OCI-LY1 (cell line): ENCODE data around the gene PTPRT.

Experiments used
- H2AFZ ChIP-seq: fragments of 200-600 bp; sonication (generic), shearing (Covaris generic); 2 replicates; pipeline ENCODE4 v1.6.0; 2014; ENCODE audit warnings: antibody characterized with exemption, mild to moderate bottlenecking, low read length
- H3F3A ChIP-seq: fragments of 200-600 bp; sonication (generic), shearing (Covaris generic); 2 replicates; pipeline ENCODE4 v1.6.0; 2014; ENCODE audit warnings: mild to moderate bottlenecking, antibody characterized with exemption, low read length, moderate library complexity; ENCODE audit not compliant: insufficient read depth
- H3K27ac ChIP-seq: fragments of 200-600 bp; sonication (generic); 2 replicates; pipeline ENCODE4 v1.5.1; 2014; ENCODE audit warnings: low read length, mixed run types, mild to moderate bottlenecking, low read depth; ENCODE audit not compliant: poor library complexity, severe bottlenecking
- H3K27me3 ChIP-seq: fragments of 200-600 bp; sonication (generic); 2 replicates; pipeline ENCODE4 v1.6.0; 2014; ENCODE audit warnings: antibody characterized with exemption, mild to moderate bottlenecking, low read length, moderate library complexity; ENCODE audit not compliant: insufficient read depth
- H3K36me3 ChIP-seq: fragments of 200-600 bp; sonication (generic); 2 replicates; pipeline ENCODE4 v1.6.1; 2014; ENCODE audit warnings: mild to moderate bottlenecking, antibody characterized with exemption, low read length, moderate library complexity, mixed read lengths; ENCODE audit not compliant: insufficient read depth
- H3K4me1 ChIP-seq: fragments of 200-600 bp; sonication (generic); 2 replicates; pipeline ENCODE4 v1.5.1; 2014; ENCODE audit warnings: mild to moderate bottlenecking, low read length, moderate library complexity; ENCODE audit not compliant: insufficient read depth, severe bottlenecking
- H3K4me2 ChIP-seq: fragments of 200-600 bp; sonication (generic), shearing (Covaris generic); 2 replicates; pipeline ENCODE4 v1.6.1; 2014; ENCODE audit warnings: low read length
- H3K4me3 ChIP-seq: fragments of 200-600 bp; sonication (generic); 2 replicates; pipeline ENCODE4 v1.5.1; 2014; ENCODE audit warnings: low read length, low read depth, mild to moderate bottlenecking, mixed read lengths; ENCODE audit not compliant: poor library complexity, severe bottlenecking
- H3K79me2 ChIP-seq: fragments of 200-600 bp; shearing (Covaris generic); 2 replicates; pipeline ENCODE4 v1.6.1; 2016; ENCODE audit warnings: mixed run types, low read length, mixed read lengths; ENCODE audit not compliant: insufficient read depth
- H3K9ac ChIP-seq: fragments of 200-600 bp; sonication (generic), shearing (Covaris generic); 2 replicates; pipeline ENCODE4 v1.6.1; 2014; ENCODE audit warnings: mild to moderate bottlenecking, low read length, mixed read lengths
- H3K9me2 ChIP-seq: fragments of 200-600 bp; sonication (generic), shearing (Covaris generic); 2 replicates; pipeline ENCODE4 v1.6.1; 2014; ENCODE audit warnings: low read depth, mild to moderate bottlenecking, low read length, mixed read lengths
- H3K9me3 ChIP-seq: fragments of 200-600 bp; shearing (Covaris generic); 2 replicates; pipeline ENCODE4 v1.6.1; 2014; ENCODE audit warnings: low read length, mixed read lengths
- H4K20me1 ChIP-seq: fragments of 200-600 bp; sonication (generic), shearing (Covaris generic); 2 replicates; pipeline ENCODE4 v1.6.0; 2016; ENCODE audit warnings: mild to moderate bottlenecking, low read length; ENCODE audit not compliant: insufficient read depth
- EZH2 ChIP-seq: fragments of 200-600 bp; sonication (generic), shearing (Covaris generic); IDR thresholded peaks from 2 replicates; pipeline ENCODE4 v1.8.0; 2017; ENCODE audit warnings: borderline replicate concordance, mixed run types, mild to moderate bottlenecking, antibody characterized with exemption, low read length, moderate library complexity, mixed read lengths
- TF ChIP-seq, protein P1 (sequence below): fragments of 200-600 bp; sonication (generic), shearing (Covaris generic); IDR thresholded peaks from 2 replicates; pipeline ENCODE4 v1.5.1; 2017; ENCODE audit warnings: mild to moderate bottlenecking, antibody characterized with exemption, low read length, moderate library complexity, mixed read lengths

PTPRT gene

DNA sequence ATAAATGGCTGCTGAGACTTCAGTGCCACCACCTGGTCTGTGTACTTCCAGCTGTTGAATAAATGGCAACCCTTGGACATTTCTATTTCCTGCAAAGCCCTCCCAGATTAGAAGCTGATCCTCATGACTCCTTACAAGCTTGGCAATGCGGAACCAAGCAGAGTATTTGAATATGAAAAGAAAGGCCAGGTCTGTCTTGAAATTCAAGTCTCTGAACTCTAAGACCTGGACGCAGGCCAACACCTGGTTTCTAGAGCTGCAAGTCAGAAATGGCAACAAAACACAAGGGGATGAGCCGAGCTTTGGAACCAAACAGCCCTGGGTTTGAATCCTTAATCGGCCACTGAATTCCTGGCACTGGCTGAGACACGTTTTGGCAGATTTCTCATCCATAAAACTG, 353.4 kb downstream of the PTPRT start:
- 0 out of 2 replicates have a peak, but pooled peaks cover 3% of the 10 kb centered on the region for H3K27me3 ChIP-seq
- no peaks in the 10 kb centered on the region for H3K36me3 ChIP-seq
- H3K9me2 ChIP-seq, result no peaks in the 10 kb centered on the region
- H3K4me2 ChIP-seq, result no peak overlapping the region
- H3K4me1 ChIP-seq, result peaks cover 4% of the 10 kb centered on the region
- no peak overlapping the region for H3K9ac ChIP-seq
- no peak overlapping the region for H3K27ac ChIP-seq
- H3K4me3 ChIP-seq, result no peak overlapping the region
- no peaks in the 10 kb centered on the region for H3F3A ChIP-seq
- H4K20me1 ChIP-seq, result no peaks in the 10 kb centered on the region
- no peak overlapping the region for H2AFZ ChIP-seq
- no peaks in the 10 kb centered on the region for H3K79me2 ChIP-seq
- no peaks in the 10 kb centered on the region for H3K9me3 ChIP-seq
- no peak for TF ChIP-seq EZH2
- TF ChIP-seq, protein P1, sequence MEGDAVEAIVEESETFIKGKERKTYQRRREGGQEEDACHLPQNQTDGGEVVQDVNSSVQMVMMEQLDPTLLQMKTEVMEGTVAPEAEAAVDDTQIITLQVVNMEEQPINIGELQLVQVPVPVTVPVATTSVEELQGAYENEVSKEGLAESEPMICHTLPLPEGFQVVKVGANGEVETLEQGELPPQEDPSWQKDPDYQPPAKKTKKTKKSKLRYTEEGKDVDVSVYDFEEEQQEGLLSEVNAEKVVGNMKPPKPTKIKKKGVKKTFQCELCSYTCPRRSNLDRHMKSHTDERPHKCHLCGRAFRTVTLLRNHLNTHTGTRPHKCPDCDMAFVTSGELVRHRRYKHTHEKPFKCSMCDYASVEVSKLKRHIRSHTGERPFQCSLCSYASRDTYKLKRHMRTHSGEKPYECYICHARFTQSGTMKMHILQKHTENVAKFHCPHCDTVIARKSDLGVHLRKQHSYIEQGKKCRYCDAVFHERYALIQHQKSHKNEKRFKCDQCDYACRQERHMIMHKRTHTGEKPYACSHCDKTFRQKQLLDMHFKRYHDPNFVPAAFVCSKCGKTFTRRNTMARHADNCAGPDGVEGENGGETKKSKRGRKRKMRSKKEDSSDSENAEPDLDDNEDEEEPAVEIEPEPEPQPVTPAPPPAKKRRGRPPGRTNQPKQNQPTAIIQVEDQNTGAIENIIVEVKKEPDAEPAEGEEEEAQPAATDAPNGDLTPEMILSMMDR, result no peak

- no peak overlapping the region for H3K9ac ChIP-seq
Measured at GRCh38 chr20:42807876-42808275, 381.8 kb downstream of the PTPRT start.

GRCh38 chr20:42795111-42795695, 394.5 kb downstream of the PTPRT start:
- Histone ChIP-seq H3F3A (no peaks in the 10 kb centered on the region), H3K27ac (no peak overlapping the region), H3K79me2 (no peaks in the 10 kb centered on the region), H3K4me1 (no peaks in the 10 kb centered on the region), H3K4me2 (no peak overlapping the region), H2AFZ (no peak overlapping the region), H3K4me3 (no peak overlapping the region), H3K9me3 (no peaks in the 10 kb centered on the region), H3K9me2 (no peaks in the 10 kb centered on the region), H3K36me3 (no peaks in the 10 kb centered on the region; the same call in 1 of the 2 replicates), H3K9ac (no peak overlapping the region), H3K27me3 (no peaks in the 10 kb centered on the region), H4K20me1 (no peaks in the 10 kb centered on the region)
- TF ChIP-seq, protein P1, result no peak
- no peak for TF ChIP-seq EZH2

More at GRCh38 chr20:42807876-42808275, 381.8 kb downstream of the PTPRT start:
- no peaks in the 10 kb centered on the region for H3K9me2 ChIP-seq
- TF ChIP-seq, protein P1, result no peak
- no peak for TF ChIP-seq EZH2
- no peaks in the 10 kb centered on the region for H3K36me3 ChIP-seq
- no peak overlapping the region for H3K4me2 ChIP-seq
- no peak overlapping the region for H3K27ac ChIP-seq
- no peaks in the 10 kb centered on the region for H3K4me1 ChIP-seq
- H2AFZ ChIP-seq, result no peak overlapping the region
- no peaks in the 10 kb centered on the region for H4K20me1 ChIP-seq
- no peaks in the 10 kb centered on the region for H3K79me2 ChIP-seq
- H3K27me3 ChIP-seq, result no peaks in the 10 kb centered on the region
- no peaks in the 10 kb centered on the region for H3K9me3 ChIP-seq
- no peak overlapping the region for H3K4me3 ChIP-seq
- no peaks in the 10 kb centered on the region for H3F3A ChIP-seq
